ENCODE measurements around the gene PARP8.
"Not testable (repeated sequence)": the region's sequence is repeated elsewhere in the genome, so short reads cannot be mapped to it uniquely, and the experiment has no call there.

The PARP8 gene

DNA sequence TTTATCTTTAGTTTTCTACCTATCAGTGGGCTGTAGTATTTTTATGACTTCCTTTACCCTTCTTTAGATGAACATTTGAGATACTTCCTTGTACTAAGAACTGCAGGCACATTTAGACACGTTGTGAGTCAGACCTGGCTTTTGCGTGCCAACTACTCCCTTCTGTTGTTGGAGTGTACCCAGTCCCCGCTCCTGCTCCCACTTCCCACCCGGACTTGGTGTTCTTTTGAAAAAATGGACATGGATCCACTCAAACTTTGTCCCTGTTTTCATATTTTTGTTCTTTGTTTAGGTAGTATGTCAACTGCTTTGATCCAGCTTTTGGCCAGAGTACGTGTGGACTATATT lies 60.7 kb downstream of the PARP8 start:
- DNase-seq, result no peak

DNA sequence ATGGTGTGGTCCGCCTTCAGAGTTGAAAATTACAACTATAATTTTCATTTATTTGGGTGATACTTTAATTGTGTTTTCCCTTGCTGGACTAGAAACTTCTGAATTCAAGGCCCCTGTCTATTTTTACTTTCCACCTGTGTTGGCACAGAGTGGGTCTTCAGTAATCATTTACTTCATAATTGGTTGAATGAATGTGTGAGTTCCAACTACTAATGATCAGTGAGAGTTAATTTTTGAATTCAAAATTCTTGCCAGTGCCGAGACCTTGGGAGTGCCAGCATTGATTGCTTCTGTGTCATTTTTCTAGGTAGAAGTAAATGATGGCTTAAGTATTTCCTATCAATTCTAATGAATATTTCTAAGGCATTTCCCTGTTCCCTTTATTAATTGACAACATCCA lies 61.4 kb downstream of the PARP8 start:
- no peak for DNase-seq

DNA sequence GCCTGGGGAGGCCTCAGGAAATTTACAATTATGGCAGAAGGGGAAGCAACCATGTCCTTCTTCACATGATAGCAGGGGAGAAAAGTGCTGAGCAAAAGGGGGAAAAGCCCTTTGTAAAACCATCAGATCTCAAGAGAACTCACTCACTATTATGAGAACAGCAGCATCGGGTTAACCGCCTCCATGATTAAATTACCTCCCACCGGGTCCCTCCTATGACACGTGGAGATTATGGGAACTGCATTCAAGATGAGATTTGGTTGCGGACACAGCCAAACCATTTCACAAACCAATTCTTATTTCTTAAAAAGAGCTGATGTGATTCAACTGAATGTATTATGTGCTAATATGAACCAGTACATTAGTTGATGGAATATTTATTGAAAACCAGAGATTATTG lies 63.9 kb downstream of the PARP8 start:
- DNase-seq, result no peak

DNA sequence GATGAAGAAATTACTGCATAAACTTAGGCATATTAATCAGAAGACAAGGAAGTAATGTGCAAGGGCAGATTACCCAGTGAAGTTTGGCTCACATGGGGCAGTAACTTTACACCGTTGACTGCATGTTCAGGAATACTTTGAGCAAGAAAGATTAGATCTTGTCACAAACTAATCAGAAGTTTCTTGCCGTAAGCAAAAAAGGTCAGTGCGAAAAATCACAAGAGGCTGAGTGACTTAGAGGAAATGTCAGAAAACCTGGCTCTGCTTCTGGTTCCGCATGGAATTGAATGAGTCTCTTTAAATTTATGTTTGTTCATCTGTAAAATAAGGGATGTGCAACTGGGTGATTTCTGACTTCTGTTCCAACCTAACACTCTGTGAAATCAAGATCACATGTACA lies 64.4 kb downstream of the PARP8 start:
- DNase-seq, result no peak

DNA sequence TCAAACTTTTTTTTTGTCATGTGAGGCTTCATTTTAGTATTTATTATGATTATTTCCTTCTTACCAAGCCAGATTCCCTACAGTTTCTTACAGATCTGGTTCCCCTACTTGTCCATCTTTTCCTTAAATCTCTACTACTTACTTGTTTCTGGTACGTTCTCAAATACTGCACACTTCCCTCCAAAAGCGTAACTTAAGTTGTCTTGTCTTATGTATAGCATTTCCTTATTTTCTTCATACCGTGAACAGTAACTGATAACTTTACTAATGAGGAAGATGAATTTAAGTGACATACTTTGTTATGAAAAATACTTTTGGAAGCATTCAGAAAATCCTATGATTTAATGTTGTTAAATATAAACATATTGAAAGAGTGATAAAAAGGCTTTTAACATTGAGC lies 67.3 kb downstream of the PARP8 start:
- no peak for DNase-seq

DNA sequence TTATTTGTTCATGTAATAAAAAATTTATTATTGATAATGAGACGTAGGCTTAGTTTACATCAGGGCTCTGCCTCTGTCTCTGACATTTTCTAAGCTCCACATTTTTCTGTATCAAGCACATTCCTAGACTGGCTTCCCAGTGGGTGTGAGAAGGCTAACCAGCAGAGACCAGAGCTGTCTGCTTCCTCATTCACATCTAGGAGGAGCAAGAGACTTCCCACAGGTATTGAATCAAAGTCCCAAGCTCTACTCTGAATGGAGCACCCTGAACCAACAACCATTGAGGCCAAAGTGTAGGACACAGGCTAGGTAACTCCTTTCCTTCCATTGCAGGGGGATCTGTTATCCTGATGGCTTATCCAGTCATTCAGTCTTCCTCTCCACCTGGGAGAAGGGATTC lies 72.4 kb downstream of the PARP8 start:
- DNase-seq, result no peak

DNA sequence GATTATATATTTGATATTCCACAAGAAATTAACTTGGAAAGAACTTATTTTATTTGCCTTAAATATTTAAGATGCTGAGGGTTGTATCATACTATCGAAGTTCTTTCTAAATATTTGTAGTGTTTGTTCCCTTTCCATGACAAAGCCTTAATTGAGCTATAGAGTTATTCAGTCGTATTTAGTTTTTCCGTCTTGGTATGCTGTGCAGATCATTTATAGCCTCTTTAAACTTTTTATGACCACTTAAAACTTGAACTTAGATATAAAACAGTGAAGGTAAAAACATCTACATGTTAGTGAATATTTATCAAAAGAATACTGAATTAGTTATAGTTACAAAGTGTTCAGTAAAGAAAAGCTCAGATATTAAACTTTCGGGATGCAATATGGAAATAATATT lies 74.4 kb downstream of the PARP8 start:
- DNase-seq, result no peak

DNA sequence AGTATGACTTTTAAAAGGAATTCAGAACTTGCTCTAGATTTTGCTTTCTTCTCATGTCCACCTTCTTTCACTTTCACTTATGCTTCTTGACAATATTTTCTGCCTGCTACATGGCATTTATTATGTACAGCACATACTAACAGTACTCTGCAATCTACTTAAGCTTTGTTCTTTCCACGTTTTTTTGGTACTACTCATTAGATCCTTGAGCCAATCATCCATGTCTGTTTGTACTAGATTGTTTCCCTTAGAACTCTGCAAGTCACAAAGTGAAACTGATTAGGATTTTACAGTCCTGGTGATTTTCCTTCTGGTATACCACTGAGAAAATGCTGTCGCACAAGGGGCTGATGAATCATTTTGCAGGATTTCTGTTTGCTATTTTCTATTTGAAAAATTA lies 78.3 kb downstream of the PARP8 start:
- DNase-seq, result no peak

DNA sequence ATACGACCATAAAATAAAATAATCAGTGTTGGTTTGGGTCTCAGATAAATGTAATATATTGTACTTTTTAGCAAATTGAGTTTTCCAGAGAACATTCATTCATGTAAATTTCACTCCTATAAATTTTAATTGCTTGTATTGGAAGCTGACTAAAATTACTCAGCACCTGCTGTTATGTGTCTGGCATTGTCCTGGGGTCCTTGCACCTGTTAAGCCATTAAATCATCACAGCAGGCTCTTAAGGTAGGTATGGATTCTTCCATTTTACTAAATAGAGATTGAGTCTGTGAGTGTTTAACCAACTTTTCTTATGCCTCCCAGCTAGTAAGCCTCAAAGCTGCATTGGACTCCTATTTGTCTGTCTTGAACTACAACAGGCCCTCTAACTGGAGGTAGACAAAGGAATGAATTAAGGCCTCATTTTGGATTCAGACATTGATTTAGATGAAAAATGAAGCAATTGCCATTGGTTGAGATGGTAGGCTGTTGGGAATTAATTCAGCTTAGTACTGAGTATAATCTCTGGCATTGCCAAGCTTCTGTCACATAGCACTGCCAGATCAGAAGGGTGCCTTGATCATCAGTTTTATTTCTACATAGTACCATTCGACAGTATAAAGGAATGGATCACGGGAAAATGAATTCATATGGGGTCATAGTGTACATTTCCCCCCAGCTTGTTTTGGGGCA lies 78.9 kb downstream of the PARP8 start:
- DNase-seq, result no peak

DNA sequence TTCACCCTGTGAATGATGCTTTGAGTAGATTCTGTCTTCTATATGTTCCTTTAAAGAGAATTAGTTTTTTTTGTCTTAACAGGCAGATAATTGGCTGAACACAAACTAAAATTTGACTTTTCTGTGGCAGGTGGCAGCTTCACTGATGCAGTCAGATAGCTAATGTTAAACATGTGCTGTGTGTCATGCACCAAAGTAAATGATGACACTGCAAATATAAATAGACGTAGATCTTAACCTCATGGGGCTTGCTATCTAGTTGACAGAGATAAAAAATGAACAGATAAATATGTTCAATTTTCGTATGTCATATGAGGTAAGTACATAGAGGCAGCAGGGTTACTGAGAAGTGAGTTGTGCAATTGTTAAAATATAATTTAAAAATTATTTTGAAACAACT lies 82.7 kb downstream of the PARP8 start:
- no peak for DNase-seq

DNA sequence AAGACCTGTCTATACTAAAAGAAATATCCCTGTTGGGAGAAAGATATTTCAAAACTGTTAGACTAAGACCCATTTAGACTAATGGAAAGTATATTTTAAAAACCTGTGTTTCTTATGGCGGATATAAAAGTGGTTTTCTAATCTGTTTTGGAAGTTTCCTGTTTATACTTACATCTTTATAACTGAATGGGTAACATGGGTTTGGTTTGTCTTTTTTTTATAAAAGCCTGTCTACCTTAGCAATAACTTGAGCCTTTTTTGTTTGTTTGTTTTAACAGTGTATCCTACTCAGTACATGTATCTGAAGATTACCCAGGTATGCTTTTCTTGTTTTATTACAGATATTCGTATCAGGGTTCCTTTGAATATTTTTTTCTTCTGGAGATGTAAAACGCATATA lies 83.4 kb downstream of the PARP8 start:
- no peak for DNase-seq

DNA sequence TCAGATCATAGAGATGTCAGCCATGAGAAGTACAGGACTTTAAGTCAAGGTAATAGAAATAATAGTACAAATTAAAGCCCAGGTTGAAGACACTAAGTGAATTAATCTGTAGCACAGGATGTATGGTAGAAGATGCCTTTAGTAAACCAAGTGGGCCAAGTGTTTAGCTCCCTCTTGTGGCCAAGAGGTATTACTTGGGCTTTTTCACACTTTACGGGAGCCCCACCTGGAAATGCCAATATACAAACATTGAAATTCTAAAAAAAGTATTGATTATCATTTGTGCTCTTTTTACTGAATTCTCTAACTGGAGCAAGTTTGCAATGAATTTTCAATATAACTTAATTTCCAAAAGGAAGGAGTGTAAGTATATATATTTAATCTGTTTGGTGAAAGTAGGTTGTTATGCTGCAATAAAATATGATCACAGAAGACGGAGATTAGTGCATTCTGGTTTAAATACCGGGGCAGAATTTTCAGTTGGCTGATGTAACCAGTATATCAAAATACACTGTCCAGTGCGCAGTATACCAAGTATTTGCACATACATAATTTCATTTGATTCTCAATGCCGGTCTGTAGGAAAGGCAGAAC lies 84.7 kb downstream of the PARP8 start:
- peak; percentile 47 for DNase-seq

DNA sequence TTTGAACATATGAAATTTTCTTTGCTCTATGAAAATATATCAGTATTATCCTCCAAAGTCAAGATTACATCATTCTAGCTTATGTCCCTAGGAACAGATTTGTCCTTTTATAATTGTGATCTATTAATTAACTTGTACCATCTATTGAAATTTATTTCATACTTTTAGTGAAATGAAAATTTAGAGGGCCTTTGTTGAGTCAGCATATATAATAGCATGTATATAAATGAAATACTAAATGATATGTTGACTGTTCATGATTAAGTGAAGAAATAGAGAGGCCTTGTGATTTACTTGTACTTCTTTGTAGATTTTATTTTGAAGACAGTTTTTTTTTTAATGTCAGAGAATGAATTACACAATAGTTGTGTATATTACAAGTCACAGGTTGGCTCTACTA lies 86.4 kb downstream of the PARP8 start:
- no peak for DNase-seq

DNA sequence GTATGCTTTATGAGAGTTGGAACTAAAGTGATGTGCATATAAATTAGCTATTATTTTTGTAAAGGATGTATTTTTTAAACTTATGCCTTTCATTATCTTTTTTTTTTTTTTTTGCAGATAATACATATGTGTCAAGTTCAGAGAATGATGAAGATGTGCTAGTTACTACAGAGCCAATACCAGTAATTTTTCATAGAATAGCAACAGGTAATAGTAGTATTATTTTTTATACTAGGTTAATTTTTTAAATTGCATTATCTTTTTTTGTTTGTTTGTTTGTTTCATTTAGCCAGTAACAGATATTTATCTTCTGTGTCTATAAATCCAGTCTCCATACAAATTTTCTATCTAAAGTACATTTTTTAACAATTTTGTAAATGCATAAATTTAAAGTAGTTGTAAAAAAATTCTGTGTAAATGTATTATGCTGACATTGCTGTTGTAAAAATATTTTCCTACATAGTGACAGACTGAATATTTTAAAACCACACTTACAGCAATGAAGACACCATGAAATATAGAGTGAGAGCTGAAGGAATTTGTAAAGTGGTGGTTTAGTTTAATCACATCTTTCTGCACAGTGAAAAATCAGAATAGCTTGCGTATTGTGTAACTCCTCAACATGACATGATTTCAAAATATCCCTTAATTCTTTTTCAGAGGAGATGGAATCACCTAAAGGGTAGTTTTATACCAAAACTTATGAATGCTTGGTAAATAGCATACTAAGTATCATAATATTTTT lies 93.3 kb downstream of the PARP8 start:
- no peak for DNase-seq

DNA sequence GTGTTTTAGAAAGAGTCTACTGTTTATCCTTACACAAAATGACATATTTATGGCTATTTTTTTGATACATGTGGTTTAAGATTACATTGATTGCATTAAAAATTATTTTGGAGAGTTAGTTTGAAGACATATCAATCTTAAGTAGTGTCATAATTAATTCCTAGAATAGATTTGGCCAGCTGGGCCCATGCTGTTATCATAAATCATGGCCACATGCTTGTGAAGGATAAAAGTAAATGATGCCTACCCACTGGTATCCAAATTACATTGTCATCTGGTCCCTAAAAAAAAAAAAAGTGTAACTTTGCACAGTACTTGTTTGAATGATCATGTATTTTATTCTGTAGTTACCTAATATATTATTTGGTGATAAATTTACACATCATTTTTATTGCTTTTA lies 96.9 kb downstream of the PARP8 start:
- DNase-seq, result no peak

DNA sequence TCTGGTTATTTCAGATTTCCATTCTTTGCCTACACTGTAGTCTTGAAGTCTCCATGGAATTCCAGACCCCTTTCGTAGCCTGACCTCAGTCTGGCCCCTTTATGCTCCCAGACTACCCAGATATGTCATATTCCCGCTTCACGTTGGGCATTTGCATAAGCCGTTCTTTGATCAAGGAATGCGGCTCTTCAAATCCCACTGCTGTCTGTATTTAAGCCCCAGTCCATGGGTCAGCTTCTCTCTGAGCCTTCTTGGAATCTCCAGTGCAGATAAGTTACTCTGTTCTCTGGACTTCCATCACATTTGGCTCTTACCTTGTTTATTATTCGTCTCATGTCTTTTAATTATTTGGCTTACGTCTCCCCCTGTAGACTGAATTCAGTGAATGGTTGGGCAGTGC lies 97.4 kb downstream of the PARP8 start:
- DNase-seq, result no peak

DNA sequence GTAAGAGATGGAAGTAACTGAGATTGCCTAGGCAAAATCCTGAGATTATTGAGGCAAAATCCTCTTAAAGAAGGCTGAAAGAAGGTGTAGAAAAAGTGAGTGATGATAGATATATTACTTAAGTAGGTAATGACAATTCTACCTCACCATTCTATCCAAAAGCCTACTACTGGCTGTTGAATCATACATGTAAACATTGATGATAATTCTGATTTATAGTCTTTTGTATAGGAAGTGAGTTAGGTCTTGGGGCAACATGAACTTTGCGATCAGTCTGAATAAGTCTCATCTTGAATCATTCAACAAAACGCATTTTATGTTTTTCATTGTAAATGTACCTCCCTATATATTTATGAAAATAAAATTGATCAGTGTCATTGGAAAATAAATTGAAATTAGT lies 99.6 kb downstream of the PARP8 start:
- no peak for DNase-seq

DNA sequence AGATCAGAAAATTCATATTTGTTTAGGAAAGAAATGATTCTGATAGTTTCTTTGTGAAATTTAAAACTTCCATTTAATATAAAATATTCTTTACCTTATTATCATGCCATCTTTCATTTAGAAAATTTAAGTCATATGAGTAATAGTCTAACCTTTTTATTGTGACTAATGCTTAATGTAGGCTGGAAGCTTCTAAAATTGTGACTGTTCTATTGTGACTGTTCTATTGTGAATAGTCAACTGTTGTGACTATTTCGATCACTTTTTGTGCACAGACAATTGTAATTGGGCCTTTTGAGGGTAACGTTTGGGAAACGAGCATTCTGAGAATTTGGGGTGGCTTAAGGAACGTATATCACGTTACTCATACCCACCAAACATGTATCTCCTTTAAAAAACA lies 100.0 kb downstream of the PARP8 start:
- no peak for DNase-seq

DNA sequence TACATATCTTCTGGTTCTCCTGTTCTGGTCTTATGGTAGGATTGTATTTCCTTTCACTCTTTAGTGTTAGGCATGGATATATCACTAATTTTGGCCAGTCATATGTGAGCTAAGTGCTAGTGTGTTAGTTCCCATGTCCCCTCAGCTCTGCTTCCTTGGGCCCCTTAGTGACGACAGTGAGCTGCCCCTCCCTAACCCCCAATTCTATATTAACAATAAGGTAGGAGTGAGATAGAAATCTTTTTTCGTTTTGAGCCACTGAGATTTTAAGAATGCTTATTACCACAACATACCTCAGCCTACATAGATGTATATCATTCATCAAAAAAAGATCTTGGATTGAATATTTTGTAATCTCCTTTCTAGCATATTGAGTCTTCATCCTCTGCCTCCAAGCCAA lies 100.5 kb downstream of the PARP8 start:
- no peak for DNase-seq

DNA sequence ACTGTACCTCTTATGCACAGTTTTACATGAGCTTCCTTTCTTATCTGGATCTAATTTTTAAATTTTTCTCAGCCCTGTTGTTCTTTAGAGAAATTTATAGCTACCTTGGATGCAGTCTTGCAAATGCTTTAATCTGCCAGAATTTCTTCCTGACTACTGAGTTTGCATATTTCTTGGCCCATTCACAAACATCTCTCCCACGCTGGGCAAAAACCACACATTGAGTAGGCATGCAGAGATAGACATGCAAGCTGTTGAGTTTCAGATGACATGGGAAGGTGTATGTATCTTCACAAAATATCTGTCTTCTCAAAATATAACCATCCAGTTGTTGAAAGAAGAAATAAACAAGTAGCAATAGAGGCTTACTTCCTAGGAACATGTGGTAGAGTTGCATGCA lies 101.2 kb downstream of the PARP8 start:
- DNase-seq, result no peak

DNA sequence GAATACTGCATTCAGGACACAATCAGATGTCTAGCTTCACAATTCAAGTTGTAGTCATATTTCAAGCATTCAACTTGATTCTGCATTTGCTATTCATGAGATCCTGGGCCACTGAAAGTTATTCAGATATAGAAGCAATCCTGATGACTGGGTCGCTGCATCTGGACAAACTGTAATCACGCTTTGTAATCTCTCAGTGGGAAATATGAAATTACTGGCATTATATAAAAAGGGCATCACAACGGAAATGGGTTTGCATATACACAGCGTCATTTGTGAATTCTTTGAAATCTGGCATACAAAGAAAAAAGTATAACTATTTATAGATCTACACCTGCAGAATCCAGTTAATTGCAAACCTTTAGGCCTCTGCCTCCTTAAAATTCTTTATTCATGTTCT lies 102.2 kb downstream of the PARP8 start:
- no peak for DNase-seq

DNA sequence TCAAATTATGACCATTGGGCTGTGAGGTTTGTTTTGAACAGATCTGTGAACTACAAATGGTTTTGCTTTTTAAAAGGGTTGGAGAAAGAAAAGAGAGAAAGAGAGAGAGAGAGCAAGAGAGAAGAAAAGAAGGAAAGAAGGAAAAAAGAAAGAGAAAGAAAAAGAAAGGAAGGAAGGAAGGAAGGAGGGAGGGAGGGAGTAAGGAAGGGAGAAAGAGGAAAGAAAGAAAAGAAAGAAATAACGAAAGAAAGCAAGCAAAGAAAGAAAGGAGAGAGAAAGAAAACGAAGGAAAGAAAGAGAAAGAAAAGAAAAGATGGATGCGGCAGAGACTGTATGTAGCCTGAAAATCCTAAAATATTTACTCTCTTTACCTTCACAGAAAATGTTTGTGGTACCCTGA lies 104.0 kb downstream of the PARP8 start:
- no peak for DNase-seq

DNA sequence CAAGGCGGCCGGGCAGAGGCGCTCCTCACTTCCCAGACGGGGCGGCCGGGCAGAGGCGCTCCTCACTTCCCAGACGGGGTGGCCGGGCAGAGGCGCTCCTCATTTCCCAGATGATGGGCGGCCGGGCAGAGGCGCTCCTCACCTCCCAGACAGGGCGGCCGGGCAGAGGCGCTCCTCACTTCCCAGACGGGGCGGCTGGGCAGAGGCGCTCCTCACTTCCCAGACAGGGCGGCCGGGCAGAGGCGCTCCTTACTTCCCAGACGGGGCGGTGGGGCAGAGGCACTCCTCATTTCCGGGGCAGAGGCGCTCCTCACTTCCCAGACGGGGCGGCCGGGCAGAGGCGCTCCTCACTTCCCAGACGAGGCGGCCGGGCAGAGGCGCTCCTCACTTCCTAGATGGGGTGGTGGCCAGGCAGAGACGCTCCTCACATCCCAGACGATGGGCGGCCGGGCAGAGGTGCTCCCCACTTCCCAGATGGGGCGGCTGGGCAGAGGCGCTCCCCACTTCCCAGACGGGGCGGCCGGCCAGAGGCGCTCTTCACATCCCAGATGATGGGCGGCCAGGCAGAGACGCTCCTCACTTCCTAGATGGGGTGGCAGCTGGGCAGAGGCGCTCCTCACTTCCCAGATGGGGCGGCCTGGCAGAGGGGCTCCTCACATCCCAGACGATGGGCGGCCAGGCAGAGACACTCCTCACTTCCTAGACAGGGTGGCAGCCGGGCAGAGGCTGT lies 108.2 kb downstream of the PARP8 start:
- not testable (repeated sequence) for DNase-seq

DNA sequence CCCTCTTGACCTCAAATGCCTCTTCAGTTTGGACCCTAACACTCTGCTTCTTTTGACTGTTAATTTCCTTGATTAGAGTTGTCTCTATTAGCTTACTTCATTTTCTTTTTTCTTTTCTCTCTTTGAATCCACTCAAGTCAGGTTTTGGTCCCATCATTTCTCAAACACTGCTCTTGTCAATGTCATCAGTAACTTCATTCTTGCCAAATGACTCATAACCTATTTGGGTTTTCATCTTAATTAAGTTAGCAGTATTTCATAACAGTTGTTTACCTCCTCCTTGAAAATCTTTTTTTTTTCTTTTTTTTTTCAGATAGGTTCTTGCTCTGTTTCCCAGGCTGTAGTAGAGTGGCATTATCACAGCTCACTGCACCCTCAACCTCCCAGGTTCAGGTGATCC lies 119.6 kb downstream of the PARP8 start:
- DNase-seq, result no peak

Measured in CD4-positive, alpha-beta T cell treated with Interleukin-15 for 1 hour (primary cell).